ENCODE results near the gene TMEM176A. TPM values are rescaled to one million over a fixed set of nuclear protein-coding genes. Genes with fewer than 3 reads are reported as not detected.

TMEM176A gene
- total RNA-seq: not detected in 3 replicates
- long read RNA-seq: 0 reads

GRCh38 chr7:150800581-150801241 lies at the start of gene TMEM176A:
Gene TMEM176A (plus strand): TSS chr7:150800769. CDS start chr7:150801551, 782 bp downstream.
- Mint-ChIP-seq H3K36me3 (ENCODE audit: low read depth) (no peaks in the 10 kb centered on the region), H3K4me3 (ENCODE audit: unreplicated experiment) (no peak within 1 kb of the TSS), H3K27ac (ENCODE audit: unreplicated experiment) (no peak within 1 kb of the TSS), H3K4me1 (ENCODE audit: low read depth) (no peaks in the 10 kb centered on the region), H3K9me3 (ENCODE audit: low read depth) (peaks cover under 1% of the 10 kb centered on the region), H3K27me3 (ENCODE audit: low read depth) (peaks cover 50% of the 10 kb centered on the region)
- peak; percentile 65 for DNase-seq (ENCODE audit: low spot score)
- TF ChIP-seq, protein P1, sequence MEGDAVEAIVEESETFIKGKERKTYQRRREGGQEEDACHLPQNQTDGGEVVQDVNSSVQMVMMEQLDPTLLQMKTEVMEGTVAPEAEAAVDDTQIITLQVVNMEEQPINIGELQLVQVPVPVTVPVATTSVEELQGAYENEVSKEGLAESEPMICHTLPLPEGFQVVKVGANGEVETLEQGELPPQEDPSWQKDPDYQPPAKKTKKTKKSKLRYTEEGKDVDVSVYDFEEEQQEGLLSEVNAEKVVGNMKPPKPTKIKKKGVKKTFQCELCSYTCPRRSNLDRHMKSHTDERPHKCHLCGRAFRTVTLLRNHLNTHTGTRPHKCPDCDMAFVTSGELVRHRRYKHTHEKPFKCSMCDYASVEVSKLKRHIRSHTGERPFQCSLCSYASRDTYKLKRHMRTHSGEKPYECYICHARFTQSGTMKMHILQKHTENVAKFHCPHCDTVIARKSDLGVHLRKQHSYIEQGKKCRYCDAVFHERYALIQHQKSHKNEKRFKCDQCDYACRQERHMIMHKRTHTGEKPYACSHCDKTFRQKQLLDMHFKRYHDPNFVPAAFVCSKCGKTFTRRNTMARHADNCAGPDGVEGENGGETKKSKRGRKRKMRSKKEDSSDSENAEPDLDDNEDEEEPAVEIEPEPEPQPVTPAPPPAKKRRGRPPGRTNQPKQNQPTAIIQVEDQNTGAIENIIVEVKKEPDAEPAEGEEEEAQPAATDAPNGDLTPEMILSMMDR (IDR thresholded peaks at IDR 0.05): no peak

GRCh38 chr7:150751702-150752101 lies 48.9 kb upstream of the TMEM176A start:
- H3K4me3 Mint-ChIP-seq (ENCODE audit: unreplicated experiment): no peak overlapping the region
- no peaks in the 10 kb centered on the region for H3K9me3 Mint-ChIP-seq (ENCODE audit: low read depth)
- H3K36me3 Mint-ChIP-seq (ENCODE audit: low read depth): no peaks in the 10 kb centered on the region
- TF ChIP-seq, protein P1 (IDR thresholded peaks at IDR 0.05): no peak
- no peak overlapping the region for H3K27ac Mint-ChIP-seq (ENCODE audit: unreplicated experiment)
- no peak for DNase-seq (ENCODE audit: low spot score)
- peaks cover 7% of the 10 kb centered on the region for H3K27me3 Mint-ChIP-seq (ENCODE audit: low read depth)
- no peaks in the 10 kb centered on the region for H3K4me1 Mint-ChIP-seq (ENCODE audit: low read depth)

DNA sequence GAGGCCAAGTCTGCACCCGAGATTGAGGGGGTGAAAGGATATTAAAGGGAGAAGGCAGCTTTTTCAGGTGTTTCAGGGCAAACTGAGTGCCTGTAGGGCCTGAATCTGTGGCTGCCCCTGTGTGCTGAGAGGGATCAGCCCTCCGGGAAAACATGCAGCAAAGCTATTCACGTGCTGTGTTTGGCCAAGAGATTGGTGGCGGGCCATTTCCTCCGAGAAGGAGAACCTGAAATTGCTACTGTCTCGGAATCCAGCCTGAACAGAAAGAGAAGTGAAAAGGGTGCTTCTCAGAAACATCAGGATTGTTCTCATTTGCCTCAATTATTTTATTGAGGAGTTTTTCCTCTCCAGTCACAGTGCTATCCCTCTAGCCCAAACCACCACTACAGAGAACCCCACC lies 47.3 kb upstream of the TMEM176A start:
- Mint-ChIP-seq H3K9me3 (ENCODE audit: low read depth) (no peaks in the 10 kb centered on the region), H3K27ac (ENCODE audit: unreplicated experiment) (no peak overlapping the region), H3K4me3 (ENCODE audit: unreplicated experiment) (no peak overlapping the region), H3K36me3 (ENCODE audit: low read depth) (no peaks in the 10 kb centered on the region), H3K27me3 (ENCODE audit: low read depth) (peaks cover 7% of the 10 kb centered on the region), H3K4me1 (ENCODE audit: low read depth) (no peaks in the 10 kb centered on the region)
- DNase-seq (ENCODE audit: low spot score): no peak
- TF ChIP-seq, protein P1 (IDR thresholded peaks at IDR 0.05): no peak

DNA sequence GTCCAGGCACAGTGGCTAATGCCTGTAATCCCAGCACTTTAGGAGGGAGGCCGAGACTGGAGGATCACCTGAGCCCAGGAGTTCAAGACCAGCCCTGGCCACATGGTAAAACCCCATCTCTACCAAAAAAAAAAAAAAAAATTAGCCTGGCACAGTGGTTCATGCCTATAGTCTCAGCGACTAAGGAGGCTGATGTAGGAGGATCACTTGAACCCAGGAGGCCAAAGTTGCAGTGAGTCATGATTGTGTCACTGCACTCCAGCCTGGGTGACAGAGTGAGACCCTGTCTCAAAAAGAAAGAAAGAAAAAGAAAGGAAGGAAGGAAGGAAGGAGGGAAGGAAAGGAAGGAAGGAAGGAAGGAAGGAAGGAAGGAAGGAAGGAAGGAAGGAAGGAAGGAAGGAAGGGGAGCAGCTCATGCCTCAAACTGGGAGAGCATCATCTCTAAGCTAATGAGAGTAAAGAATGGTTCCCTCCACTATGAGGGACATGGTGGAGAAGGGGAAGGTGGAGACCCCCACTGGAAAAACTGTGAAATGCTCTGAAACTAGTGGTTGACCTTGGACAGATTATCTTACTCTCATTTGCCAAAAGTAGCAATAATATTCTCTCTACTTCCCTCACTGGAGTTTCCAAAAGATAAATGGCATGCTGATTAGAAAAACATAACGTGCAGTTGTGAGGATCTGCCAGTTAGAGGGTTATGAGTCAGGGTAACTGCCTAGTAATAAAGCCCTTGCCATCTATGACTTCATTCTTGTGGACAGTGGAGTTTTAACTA lies 46.6 kb upstream of the TMEM176A start:
- H3K4me1 Mint-ChIP-seq (ENCODE audit: low read depth): no peaks in the 10 kb centered on the region
- TF ChIP-seq, protein P1 (IDR thresholded peaks at IDR 0.05): no peak
- no peak overlapping the region for H3K27ac Mint-ChIP-seq (ENCODE audit: unreplicated experiment)
- no peaks in the 10 kb centered on the region for H3K9me3 Mint-ChIP-seq (ENCODE audit: low read depth)
- peaks cover 7% of the 10 kb centered on the region for H3K27me3 Mint-ChIP-seq (ENCODE audit: low read depth)
- no peak overlapping the region for H3K4me3 Mint-ChIP-seq (ENCODE audit: unreplicated experiment)
- H3K36me3 Mint-ChIP-seq (ENCODE audit: low read depth): no peaks in the 10 kb centered on the region
- DNase-seq (ENCODE audit: low spot score): no peak

DNA sequence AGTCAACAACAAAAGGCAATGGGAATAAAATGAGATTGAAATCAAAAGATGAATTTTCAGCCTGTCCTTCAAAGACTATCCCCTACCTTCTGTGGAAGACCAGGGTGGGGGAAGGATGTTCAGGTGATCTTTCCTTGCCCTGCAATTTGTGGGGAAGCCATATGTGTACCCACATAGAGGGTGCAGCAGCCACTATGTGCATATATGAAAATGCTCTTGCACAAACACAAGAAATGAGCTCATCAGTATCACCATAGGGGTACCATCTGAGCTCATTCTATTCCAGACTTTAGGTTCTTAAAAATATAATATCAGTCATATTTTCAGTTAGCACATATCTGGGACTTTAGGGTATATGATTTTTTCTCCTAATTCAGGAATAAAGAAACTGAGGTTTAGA lies 45.6 kb upstream of the TMEM176A start:
- TF ChIP-seq, protein P1 (IDR thresholded peaks at IDR 0.05): no peak
- Mint-ChIP-seq H3K4me1 (ENCODE audit: low read depth) (no peaks in the 10 kb centered on the region), H3K9me3 (ENCODE audit: low read depth) (no peaks in the 10 kb centered on the region), H3K27me3 (ENCODE audit: low read depth) (peaks cover 9% of the 10 kb centered on the region), H3K4me3 (ENCODE audit: unreplicated experiment) (no peak overlapping the region), H3K27ac (ENCODE audit: unreplicated experiment) (no peak overlapping the region), H3K36me3 (ENCODE audit: low read depth) (no peaks in the 10 kb centered on the region)
- DNase-seq (ENCODE audit: low spot score): no peak
